Calu3 (cell line): ENCODE data around the gene ALOX12B. TPM values are rescaled to one million over a fixed set of nuclear protein-coding genes. Genes with fewer than 3 reads are reported as not detected.

Source experiments
- BruUV-seq: library from RNA; stranded (reverse); fragments of 400-500 nt; replicated peaks from 2 replicates; lab custom pipeline; 2021; lab: Mats Ljungman, UMichigan
- CTCF ChIA-PET: fragments of 300-600 bp; sonication (Branson Sonifier 250); formaldehyde crosslinking; loops from one replicate; lab custom pipeline; 2022; ENCODE audit warnings: antibody characterized with exemption; lab: Charles Lee
- DNase-seq: peaks from one replicate; pipeline ENCODE4 v3.0.0; 2022
- H3K27ac Mint-ChIP-seq: one replicate; pipeline ENCODE4 v1.8.0; 2022; ENCODE audit warnings: mixed read lengths; ENCODE audit not compliant: unreplicated experiment
- H3K27me3 Mint-ChIP-seq: one replicate; pipeline ENCODE4 v1.8.0; 2022; ENCODE audit warnings: mixed read lengths; ENCODE audit not compliant: unreplicated experiment
- H3K36me3 Mint-ChIP-seq: one replicate; pipeline ENCODE4 v1.8.0; 2022; ENCODE audit warnings: mild to moderate bottlenecking, moderate library complexity, mixed read lengths; ENCODE audit not compliant: insufficient read depth, unreplicated experiment
- H3K4me1 Mint-ChIP-seq: one replicate; pipeline ENCODE4 v1.8.0; 2022; ENCODE audit warnings: mild to moderate bottlenecking, low read depth, mixed read lengths; ENCODE audit not compliant: unreplicated experiment
- H3K4me3 Mint-ChIP-seq: one replicate; pipeline ENCODE4 v1.8.0; 2022; ENCODE audit warnings: mild to moderate bottlenecking, low read depth, moderate library complexity, mixed read lengths; ENCODE audit not compliant: unreplicated experiment
- H3K9me3 Mint-ChIP-seq: one replicate; pipeline ENCODE4 v1.8.0; 2022; ENCODE audit warnings: low read depth, mixed read lengths; ENCODE audit not compliant: unreplicated experiment
- intact Hi-C: fragments of 100-400 bp; cut with micrococcal nuclease; formaldehyde crosslinking; loops from one replicate; pipeline ENCODE4 v1.10.0; 2022; ENCODE audit not compliant: unreplicated experiment
- total RNA-seq: library from RNA; stranded (reverse); gene quantifications from 2 replicates; pipeline ENCODE4 v1.2.3, GENCODE V29; 2022
- TF ChIP-seq, protein P1 (sequence below): fragments of 200-600 bp; IDR thresholded peaks from one replicate; pipeline ENCODE4 v1.8.0; 2022; ENCODE audit warnings: antibody characterized with exemption; ENCODE audit not compliant: unreplicated experiment

Gene ALOX12B
- total RNA-seq, 1 experiment from 2014 or later, result not detected

DNA sequence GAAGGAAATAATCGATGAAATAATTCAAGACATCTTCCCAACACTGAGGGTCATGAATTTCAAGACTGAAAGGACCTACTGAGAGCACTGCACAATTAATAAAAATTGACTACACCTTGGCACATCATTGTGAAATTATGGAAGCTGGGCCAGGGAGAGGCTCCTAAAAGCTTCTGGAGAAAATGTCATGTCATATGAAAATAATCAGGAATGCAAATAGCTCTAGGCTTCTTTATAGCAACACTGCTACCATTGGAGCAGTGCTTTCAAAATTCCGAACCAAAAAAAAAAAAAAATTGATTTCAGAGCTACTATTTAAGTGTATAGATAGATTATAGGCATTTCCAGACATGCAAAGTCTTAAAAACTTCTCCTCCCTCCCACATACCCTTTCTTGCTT, 55.1 kb downstream of the ALOX12B start:
- Mint-ChIP-seq H3K27ac (no peak overlapping the region), H3K9me3 (no peaks in the 10 kb centered on the region), H3K36me3 (no peaks in the 10 kb centered on the region), H3K27me3 (peaks cover 60% of the 10 kb centered on the region), H3K4me3 (no peak overlapping the region), H3K4me1 (peaks cover 8% of the 10 kb centered on the region)
- no peak for DNase-seq
- intact Hi-C loops, result no loop called here
- TF ChIP-seq, protein P1, sequence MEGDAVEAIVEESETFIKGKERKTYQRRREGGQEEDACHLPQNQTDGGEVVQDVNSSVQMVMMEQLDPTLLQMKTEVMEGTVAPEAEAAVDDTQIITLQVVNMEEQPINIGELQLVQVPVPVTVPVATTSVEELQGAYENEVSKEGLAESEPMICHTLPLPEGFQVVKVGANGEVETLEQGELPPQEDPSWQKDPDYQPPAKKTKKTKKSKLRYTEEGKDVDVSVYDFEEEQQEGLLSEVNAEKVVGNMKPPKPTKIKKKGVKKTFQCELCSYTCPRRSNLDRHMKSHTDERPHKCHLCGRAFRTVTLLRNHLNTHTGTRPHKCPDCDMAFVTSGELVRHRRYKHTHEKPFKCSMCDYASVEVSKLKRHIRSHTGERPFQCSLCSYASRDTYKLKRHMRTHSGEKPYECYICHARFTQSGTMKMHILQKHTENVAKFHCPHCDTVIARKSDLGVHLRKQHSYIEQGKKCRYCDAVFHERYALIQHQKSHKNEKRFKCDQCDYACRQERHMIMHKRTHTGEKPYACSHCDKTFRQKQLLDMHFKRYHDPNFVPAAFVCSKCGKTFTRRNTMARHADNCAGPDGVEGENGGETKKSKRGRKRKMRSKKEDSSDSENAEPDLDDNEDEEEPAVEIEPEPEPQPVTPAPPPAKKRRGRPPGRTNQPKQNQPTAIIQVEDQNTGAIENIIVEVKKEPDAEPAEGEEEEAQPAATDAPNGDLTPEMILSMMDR, result no peak
- BruUV-seq, result no TSS peak
- CTCF ChIA-PET, result interaction anchor here (0.6 kb wide), 1 partner anchor 22 kb away, joined by 3 read pairs; no protein-coding TSS in a partner anchor

DNA sequence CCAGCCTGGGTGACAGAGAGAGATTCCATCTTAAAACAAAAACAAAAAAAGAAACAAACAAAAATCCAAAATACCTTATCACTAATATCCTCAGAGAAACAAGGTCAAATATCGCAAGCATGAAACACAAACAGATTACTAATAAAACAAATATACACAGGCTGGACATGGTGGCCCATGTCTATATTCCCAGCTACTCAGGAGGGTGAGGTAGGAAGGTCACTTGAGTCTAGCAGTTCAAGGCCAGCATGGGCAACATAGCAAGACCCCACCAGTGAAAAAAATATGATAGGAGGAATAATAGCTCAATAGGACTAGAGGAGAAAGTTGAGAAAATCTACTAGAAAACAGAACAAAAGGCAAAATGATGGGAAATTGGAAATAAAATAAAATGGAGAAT, 55.6 kb downstream of the ALOX12B start:
- no peak overlapping the region for H3K27ac Mint-ChIP-seq
- H3K36me3 Mint-ChIP-seq, result no peaks in the 10 kb centered on the region
- peaks cover 8% of the 10 kb centered on the region for H3K4me1 Mint-ChIP-seq
- H3K4me3 Mint-ChIP-seq, result no peak overlapping the region
- BruUV-seq, result no TSS peak
- H3K27me3 Mint-ChIP-seq, result peaks cover 60% of the 10 kb centered on the region
- no peak for DNase-seq
- intact Hi-C loops, result no loop called here
- TF ChIP-seq, protein P1, result no peak
- CTCF ChIA-PET, result interaction anchor here (0.6 kb wide), 1 partner anchor 22 kb away, joined by 3 read pairs; no protein-coding TSS in a partner anchor
- no peaks in the 10 kb centered on the region for H3K9me3 Mint-ChIP-seq

DNA sequence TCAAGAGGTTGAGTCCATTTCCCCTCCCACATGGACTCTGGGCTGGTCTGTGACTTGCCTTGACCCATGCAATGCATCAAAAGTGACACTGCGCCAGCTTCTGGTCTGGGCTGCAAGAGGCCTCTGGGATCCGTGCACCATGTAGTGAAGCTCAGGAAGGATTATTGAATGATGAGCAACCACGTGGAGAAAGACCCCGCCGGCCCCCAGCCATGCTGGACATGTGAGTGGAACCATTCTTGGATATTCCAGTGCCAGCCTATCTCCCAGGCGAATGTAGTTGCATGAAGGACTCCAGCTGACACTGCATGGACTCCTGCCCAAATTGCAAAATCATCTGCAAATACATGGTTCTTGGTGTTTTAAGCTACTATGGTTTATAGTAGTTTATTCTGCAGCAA, 56.3 kb downstream of the ALOX12B start:
- peaks cover 8% of the 10 kb centered on the region for H3K4me1 Mint-ChIP-seq
- no peak overlapping the region for H3K27ac Mint-ChIP-seq
- DNase-seq, result no peak
- CTCF ChIA-PET, result no interaction called here
- H3K36me3 Mint-ChIP-seq, result no peaks in the 10 kb centered on the region
- H3K4me3 Mint-ChIP-seq, result no peak overlapping the region
- H3K9me3 Mint-ChIP-seq, result no peaks in the 10 kb centered on the region
- peaks cover 66% of the 10 kb centered on the region for H3K27me3 Mint-ChIP-seq
- BruUV-seq, result no TSS peak
- TF ChIP-seq, protein P1, result no peak
- intact Hi-C loops, result no loop called here

DNA sequence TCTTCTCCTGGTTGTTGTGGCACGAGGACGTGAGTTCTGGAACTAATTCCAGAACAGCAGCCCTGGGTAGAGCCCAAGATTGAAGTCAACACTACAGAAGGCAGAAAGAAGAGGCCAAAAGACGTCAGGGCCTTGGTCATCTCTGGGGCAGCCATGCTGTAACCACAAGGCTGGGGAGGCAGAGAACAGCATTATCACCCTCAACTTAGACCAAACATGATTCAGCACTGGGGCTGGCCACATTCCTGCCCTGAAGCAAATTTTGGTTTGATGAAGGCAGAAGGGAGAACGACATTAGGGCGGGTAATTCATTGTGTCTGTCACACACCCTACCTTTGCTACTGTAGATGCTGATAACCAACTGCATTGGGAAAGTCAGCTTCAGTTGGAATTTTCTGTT, 58.4 kb downstream of the ALOX12B start:
- H3K4me3 Mint-ChIP-seq, result no peak overlapping the region
- peaks cover 8% of the 10 kb centered on the region for H3K4me1 Mint-ChIP-seq
- TF ChIP-seq, protein P1, result no peak
- no peaks in the 10 kb centered on the region for H3K9me3 Mint-ChIP-seq
- DNase-seq, result no peak
- CTCF ChIA-PET, result no interaction called here
- intact Hi-C loops, result no loop called here
- BruUV-seq, result no TSS peak
- H3K27me3 Mint-ChIP-seq, result peaks cover 72% of the 10 kb centered on the region
- H3K27ac Mint-ChIP-seq, result no peak overlapping the region
- H3K36me3 Mint-ChIP-seq, result no peaks in the 10 kb centered on the region
